ENCODE results near the gene ADCY3.

Gene ADCY3

DNA sequence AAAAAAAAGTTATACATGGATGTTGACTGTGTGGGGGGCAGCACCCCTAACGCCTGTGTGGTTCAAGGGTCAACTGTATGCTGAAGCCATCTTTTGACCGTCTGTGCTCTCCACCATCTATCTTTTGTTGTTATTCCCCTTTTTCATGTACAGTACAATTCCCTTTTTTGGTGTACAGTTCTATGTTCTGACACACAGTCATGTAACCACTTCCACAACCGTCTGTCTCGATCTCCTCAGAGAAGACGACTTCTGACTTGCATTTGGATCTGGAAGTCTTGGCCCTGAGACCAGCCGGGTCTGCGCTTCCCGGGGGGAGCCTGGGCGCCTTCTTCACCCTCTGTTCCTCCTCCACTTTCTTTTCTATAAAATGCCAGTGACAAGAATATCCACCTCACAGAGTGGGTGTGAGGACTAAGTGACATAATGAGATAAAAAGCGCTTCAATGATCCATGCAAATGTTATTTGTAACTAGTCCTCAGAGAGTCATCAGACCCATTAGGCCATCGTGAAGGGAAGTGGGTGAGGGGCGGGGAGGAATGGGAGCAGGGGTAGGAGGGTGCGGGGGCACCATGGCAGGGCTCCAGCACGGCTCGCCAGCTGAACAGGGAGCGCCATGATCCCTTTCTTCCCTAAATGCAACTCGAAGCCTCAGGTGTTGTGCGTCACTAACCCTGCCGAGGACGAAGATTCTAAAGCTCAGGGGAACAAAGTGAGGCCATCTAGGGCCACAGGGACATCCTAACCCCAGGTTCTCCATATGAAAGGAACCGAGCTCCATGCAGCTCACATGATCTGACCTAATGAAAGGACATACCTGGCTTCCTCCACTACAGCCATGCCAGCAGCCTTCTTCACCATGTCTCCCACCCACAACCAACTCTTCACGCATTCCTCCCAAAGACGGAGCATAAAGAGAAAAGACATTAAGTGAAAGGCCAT, 16.6 kb downstream of the ADCY3 start:
- TF ChIP-seq, protein P1, sequence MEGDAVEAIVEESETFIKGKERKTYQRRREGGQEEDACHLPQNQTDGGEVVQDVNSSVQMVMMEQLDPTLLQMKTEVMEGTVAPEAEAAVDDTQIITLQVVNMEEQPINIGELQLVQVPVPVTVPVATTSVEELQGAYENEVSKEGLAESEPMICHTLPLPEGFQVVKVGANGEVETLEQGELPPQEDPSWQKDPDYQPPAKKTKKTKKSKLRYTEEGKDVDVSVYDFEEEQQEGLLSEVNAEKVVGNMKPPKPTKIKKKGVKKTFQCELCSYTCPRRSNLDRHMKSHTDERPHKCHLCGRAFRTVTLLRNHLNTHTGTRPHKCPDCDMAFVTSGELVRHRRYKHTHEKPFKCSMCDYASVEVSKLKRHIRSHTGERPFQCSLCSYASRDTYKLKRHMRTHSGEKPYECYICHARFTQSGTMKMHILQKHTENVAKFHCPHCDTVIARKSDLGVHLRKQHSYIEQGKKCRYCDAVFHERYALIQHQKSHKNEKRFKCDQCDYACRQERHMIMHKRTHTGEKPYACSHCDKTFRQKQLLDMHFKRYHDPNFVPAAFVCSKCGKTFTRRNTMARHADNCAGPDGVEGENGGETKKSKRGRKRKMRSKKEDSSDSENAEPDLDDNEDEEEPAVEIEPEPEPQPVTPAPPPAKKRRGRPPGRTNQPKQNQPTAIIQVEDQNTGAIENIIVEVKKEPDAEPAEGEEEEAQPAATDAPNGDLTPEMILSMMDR (IDR thresholded peaks at IDR 0.05; ENCODE audit: low read depth, low read length) = no peak
- H3K36me3 ChIP-seq = peaks cover 75% of the 10 kb centered on the region
- no peak overlapping the region for H3K27ac ChIP-seq
- no peaks in the 10 kb centered on the region for H3K9me3 ChIP-seq (ENCODE audit: severe bottlenecking)
- no peak for DNase-seq
- H3K4me3 ChIP-seq (ENCODE audit: low read depth, low read length) = no peak overlapping the region
- no peaks in the 10 kb centered on the region for H3K27me3 ChIP-seq (ENCODE audit: insufficient read depth, low read depth, severe bottlenecking)

DNA sequence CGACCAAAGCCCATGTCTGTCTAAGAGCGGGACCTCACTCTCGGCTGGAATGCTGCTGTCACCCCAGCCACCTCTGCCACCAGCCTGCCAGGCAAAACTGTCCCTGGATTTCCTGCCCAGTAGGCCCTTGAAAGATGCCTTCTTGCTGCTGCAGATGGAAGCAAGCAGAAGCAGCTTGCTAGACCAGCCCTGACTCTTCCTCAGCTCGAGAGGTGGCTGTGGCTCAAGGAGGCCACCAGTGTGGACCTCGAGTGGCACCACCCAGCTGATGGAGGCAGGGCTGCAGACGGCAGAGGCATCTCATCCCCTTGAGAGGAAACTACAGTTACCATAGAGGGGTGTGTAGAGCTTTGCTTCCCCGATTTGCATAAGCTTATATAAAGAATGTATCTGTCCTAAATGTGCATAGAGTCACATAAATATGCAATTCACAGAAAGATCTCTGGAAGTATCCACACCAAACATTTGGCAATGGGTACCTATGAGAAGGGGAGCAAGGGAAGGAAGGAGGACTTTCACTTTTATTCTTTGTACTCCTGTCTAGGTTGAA, 20.6 kb downstream of the ADCY3 start:
- Histone ChIP-seq H3K4me3 (ENCODE audit: low read depth, low read length) (no peak overlapping the region), H3K9me3 (ENCODE audit: severe bottlenecking) (peaks cover 16% of the 10 kb centered on the region), H3K36me3 (peaks cover 77% of the 10 kb centered on the region), H3K27me3 (ENCODE audit: insufficient read depth, low read depth, severe bottlenecking) (no peaks in the 10 kb centered on the region), H3K27ac (no peak overlapping the region)
- no peak for DNase-seq
- TF ChIP-seq, protein P1 (IDR thresholded peaks at IDR 0.05; ENCODE audit: low read depth, low read length) = no peak

DNA sequence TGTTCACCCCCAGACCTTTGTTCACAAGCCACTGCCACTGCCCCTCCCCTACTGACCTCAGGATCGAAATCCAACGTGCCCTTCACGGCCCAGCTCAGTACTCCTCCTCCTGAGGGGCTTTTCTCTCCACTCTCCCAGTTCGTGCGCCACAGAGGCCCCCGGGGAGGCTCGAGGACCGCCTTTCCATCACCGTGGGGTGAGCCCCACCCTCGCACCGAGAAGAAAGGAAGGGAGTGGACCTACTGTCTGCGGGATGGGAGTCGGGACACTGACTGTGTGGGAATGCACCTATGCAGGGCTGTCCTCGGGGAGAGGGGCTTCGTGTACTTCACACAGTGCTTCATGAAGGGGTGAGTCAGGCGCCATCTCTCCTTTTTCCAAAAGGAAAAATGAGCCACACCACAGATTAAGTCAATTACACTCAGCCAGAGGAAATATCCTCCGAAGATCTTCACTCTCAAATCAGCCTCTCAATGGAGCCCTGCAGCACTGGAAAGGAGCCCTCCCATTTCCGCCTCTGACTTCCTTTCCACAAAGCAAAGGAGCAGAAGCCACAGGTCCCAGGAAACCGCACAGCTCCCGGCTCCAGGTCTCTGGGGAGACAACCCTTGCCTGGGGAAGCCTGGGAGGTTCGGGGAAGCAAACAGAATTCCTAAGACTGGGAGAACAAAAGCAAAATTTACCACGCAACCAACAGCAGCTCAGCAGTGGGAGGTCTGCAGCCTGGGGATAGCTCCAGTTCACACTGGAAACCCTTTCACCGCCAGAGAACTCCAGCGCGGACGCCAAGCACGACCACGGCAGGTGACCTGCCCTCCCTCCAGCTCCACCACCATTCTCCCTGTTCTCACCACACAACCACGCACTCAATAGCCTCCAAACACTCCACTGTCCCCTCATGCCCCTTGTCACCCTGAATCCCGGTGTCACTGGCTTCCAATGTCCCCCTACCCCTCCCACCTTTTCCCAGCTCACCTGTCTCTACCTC, 21.6 kb downstream of the ADCY3 start:
- H3K27me3 ChIP-seq (ENCODE audit: insufficient read depth, low read depth, severe bottlenecking) = no peaks in the 10 kb centered on the region
- H3K9me3 ChIP-seq (ENCODE audit: severe bottlenecking) = peaks cover 19% of the 10 kb centered on the region
- TF ChIP-seq, protein P1 (IDR thresholded peaks at IDR 0.05; ENCODE audit: low read depth, low read length) = no peak
- DNase-seq = no peak
- no peak overlapping the region for H3K4me3 ChIP-seq (ENCODE audit: low read depth, low read length)
- H3K27ac ChIP-seq = no peak overlapping the region
- H3K36me3 ChIP-seq = peaks cover 70% of the 10 kb centered on the region

DNA sequence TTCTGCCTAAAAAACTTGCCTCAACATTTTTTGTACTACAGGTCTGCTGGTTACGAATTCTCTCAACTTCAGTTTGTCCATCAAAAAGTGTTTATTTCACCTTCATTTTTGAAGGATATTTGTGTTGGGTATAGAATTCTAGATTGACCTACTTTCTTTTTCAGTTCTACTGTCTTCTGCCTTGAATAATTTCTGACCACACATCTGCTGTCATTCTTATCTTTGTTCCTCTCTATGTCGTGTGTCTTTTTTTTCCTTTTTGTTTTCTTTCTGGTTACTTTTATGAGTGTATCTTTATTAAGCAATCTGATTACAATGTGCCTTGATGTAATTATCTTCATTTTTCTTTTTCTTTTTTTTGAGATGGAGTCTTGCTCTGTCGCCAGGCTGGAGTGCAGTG, 25.3 kb downstream of the ADCY3 start:
- H3K27ac ChIP-seq = no peak overlapping the region
- peaks cover 19% of the 10 kb centered on the region for H3K9me3 ChIP-seq (ENCODE audit: severe bottlenecking)
- TF ChIP-seq, protein P1 (IDR thresholded peaks at IDR 0.05; ENCODE audit: low read depth, low read length) = no peak
- H3K36me3 ChIP-seq = peaks cover 49% of the 10 kb centered on the region
- no peak for DNase-seq
- no peak overlapping the region for H3K4me3 ChIP-seq (ENCODE audit: low read depth, low read length)
- H3K27me3 ChIP-seq (ENCODE audit: insufficient read depth, low read depth, severe bottlenecking) = no peaks in the 10 kb centered on the region

DNA sequence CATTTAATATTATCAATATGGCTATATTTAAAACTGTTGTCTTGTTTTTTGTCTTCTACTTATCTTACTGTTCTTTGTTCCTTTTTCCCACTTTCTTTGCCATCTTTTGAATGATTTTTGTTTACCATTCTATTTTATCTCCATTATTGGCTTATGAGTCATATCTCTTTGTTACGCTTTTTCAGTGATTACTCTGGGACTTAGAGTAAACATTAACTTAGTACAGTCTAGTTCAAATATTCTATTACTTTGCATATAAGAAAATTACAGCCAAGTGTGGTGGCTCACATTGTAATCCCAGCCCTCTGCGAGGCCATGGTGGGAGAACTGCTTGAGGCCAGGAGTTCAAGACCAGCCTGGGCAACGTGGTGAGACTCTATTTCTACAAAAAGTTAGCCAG, 26.1 kb downstream of the ADCY3 start:
- Histone ChIP-seq H3K27ac (no peak overlapping the region), H3K27me3 (ENCODE audit: insufficient read depth, low read depth, severe bottlenecking) (no peaks in the 10 kb centered on the region), H3K9me3 (ENCODE audit: severe bottlenecking) (peaks cover 19% of the 10 kb centered on the region), H3K36me3 (peaks cover 44% of the 10 kb centered on the region), H3K4me3 (ENCODE audit: low read depth, low read length) (no peak overlapping the region)
- no peak for DNase-seq
- TF ChIP-seq, protein P1 (IDR thresholded peaks at IDR 0.05; ENCODE audit: low read depth, low read length) = no peak
